Islet precursor cell (in vitro differentiated cells): ENCODE data around the gene UNC13A.

Experiments used
- DNase-seq: peaks from one replicate; pipeline ENCODE4 v3.0.0-alpha.2; 2018

UNC13A gene

GRCh38 chr19:17659996-17660395, 28.2 kb downstream of the UNC13A start:
- no peak for DNase-seq

- DNase-seq: no peak
Observed at GRCh38 chr19:17658666-17659065, 29.5 kb downstream of the UNC13A start.

GRCh38 chr19:17658240-17658639, 29.9 kb downstream of the UNC13A start:
- no peak for DNase-seq

- DNase-seq: no peak
Observed at GRCh38 chr19:17656970-17657369, 31.2 kb downstream of the UNC13A start.

GRCh38 chr19:17655751-17656472, 32.2 kb downstream of the UNC13A start:
- DNase-seq: no peak

GRCh38 chr19:17654993-17655392, 33.2 kb downstream of the UNC13A start:
- no peak for DNase-seq

GRCh38 chr19:17652627-17653026, 35.5 kb downstream of the UNC13A start:
- no peak for DNase-seq

- no peak for DNase-seq
Observed at GRCh38 chr19:17648786-17649185, 39.4 kb downstream of the UNC13A start.

GRCh38 chr19:17648097-17648660, 40.0 kb downstream of the UNC13A start:
- DNase-seq: no peak

- DNase-seq: no peak
Observed at GRCh38 chr19:17647071-17648020, 40.8 kb downstream of the UNC13A start.

- DNase-seq: no peak
Observed at GRCh38 chr19:17646441-17646840, 41.7 kb downstream of the UNC13A start.

GRCh38 chr19:17645339-17645963, 42.7 kb downstream of the UNC13A start:
- no peak for DNase-seq

GRCh38 chr19:17642656-17643055, 45.5 kb downstream of the UNC13A start:
- no peak for DNase-seq

- DNase-seq: no peak
Observed at GRCh38 chr19:17641846-17642245, 46.3 kb downstream of the UNC13A start.

GRCh38 chr19:17641181-17641580, 47.0 kb downstream of the UNC13A start:
- DNase-seq: no peak

- DNase-seq: no peak
Observed at GRCh38 chr19:17633700-17634099, 54.5 kb downstream of the UNC13A start.

- no peak for DNase-seq
Observed at GRCh38 chr19:17632577-17632976, 55.6 kb downstream of the UNC13A start.

GRCh38 chr19:17629760-17630159, 58.4 kb downstream of the UNC13A start:
- DNase-seq: no peak

- no peak for DNase-seq
Observed at GRCh38 chr19:17627921-17628320, 60.2 kb downstream of the UNC13A start.

GRCh38 chr19:17627161-17627560, 61.0 kb downstream of the UNC13A start:
- no peak for DNase-seq

GRCh38 chr19:17626456-17627015, 61.6 kb downstream of the UNC13A start:
- DNase-seq: no peak

- no peak for DNase-seq
Observed at GRCh38 chr19:17625980-17626379, 62.2 kb downstream of the UNC13A start.

- DNase-seq: no peak
Observed at GRCh38 chr19:17625043-17625442, 63.1 kb downstream of the UNC13A start.
